Tibial nerve (tissue), 3 donors: ENCODE results near the gene ASTN2.

ENCODE experiments used
- POLR2A ChIP-seq, 2 donors: fragments of 450-650 bp; IDR thresholded peaks; one replicate each; pipeline ENCODE4 v1.6.1; 2017; ENCODE audit warnings: antibody characterized with exemption in 2 of 2, mild to moderate bottlenecking in 2 of 2, moderate library complexity in 2 of 2
- TF ChIP-seq, protein P1 (sequence below), 5 experiments: fragments of 200-600 bp in 3 of 5; fragments of 450-650 bp in 2 of 5; sonication (generic) in 3 of 5; IDR thresholded peaks; one replicate each; pipeline ENCODE4 v1.5.1; 2016 to 2019; ENCODE audit warnings: antibody characterized with exemption in 5 of 5, mild to moderate bottlenecking in 3 of 5, moderate library complexity in 2 of 5

- TF ChIP-seq, protein P1, sequence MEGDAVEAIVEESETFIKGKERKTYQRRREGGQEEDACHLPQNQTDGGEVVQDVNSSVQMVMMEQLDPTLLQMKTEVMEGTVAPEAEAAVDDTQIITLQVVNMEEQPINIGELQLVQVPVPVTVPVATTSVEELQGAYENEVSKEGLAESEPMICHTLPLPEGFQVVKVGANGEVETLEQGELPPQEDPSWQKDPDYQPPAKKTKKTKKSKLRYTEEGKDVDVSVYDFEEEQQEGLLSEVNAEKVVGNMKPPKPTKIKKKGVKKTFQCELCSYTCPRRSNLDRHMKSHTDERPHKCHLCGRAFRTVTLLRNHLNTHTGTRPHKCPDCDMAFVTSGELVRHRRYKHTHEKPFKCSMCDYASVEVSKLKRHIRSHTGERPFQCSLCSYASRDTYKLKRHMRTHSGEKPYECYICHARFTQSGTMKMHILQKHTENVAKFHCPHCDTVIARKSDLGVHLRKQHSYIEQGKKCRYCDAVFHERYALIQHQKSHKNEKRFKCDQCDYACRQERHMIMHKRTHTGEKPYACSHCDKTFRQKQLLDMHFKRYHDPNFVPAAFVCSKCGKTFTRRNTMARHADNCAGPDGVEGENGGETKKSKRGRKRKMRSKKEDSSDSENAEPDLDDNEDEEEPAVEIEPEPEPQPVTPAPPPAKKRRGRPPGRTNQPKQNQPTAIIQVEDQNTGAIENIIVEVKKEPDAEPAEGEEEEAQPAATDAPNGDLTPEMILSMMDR (IDR thresholded peaks at IDR 0.05): no peak
- TF ChIP-seq POLR2A (IDR thresholded peaks at IDR 0.05): no peak
Observed at GRCh38 chr9:117302487-117302886, 112.4 kb downstream of the ASTN2 start.
